GM23248 (cell line): Measurements from ENCODE around the gene AP1B1. TPM values are rescaled to one million over a fixed set of nuclear protein-coding genes. Genes with fewer than 3 reads are reported as not detected.
A peak's percentile ranks its signal among the peaks of the same experiment; 100 is the strongest.

ENCODE experiments used
- DNase-seq: peaks from one replicate; pipeline ENCODE4 v3.0.0-alpha.2; 2015
- H2AFZ ChIP-seq: fragments of 200-600 bp; sonication (generic); 2 replicates; pipeline ENCODE4 v1.6.1; 2016; ENCODE audit warnings: antibody characterized with exemption
- H3F3A ChIP-seq: fragments of 200-600 bp; sonication (generic); 2 replicates; pipeline ENCODE4 v1.6.1; 2016; ENCODE audit warnings: mild to moderate bottlenecking, antibody characterized with exemption, mixed run types; ENCODE audit not compliant: insufficient read depth
- H3K27ac ChIP-seq: fragments of 200-600 bp; sonication (generic); 2 replicates; pipeline ENCODE4 v1.5.1; 2016; ENCODE audit warnings: mild to moderate bottlenecking
- H3K27me3 ChIP-seq: fragments of 200-600 bp; sonication (generic); replicated peaks from 2 replicates; pipeline ENCODE4 v1.6.1; 2016; ENCODE audit warnings: mild to moderate bottlenecking; ENCODE audit not compliant: insufficient read depth
- H3K36me3 ChIP-seq: fragments of 200-600 bp; sonication (generic); 2 replicates; pipeline ENCODE4 v1.6.1; 2016; ENCODE audit warnings: low read depth, mild to moderate bottlenecking
- H3K4me1 ChIP-seq: fragments of 200-600 bp; sonication (generic); 2 replicates; pipeline ENCODE4 v1.6.1; 2016; ENCODE audit warnings: mild to moderate bottlenecking; ENCODE audit not compliant: insufficient read depth
- H3K4me2 ChIP-seq: fragments of 200-600 bp; sonication (generic); one replicate; pipeline ENCODE4 v1.6.1; 2016; ENCODE audit warnings: mild to moderate bottlenecking; ENCODE audit not compliant: unreplicated experiment
- H3K4me3 ChIP-seq: fragments of 200-600 bp; sonication (generic); 2 replicates; pipeline ENCODE4 v1.5.1; 2016; ENCODE audit warnings: mild to moderate bottlenecking
- H3K79me2 ChIP-seq: fragments of 200-600 bp; sonication (generic); 2 replicates; pipeline ENCODE4 v1.6.1; 2016; ENCODE audit warnings: mild to moderate bottlenecking; ENCODE audit not compliant: insufficient read depth
- H3K9ac ChIP-seq: fragments of 200-600 bp; sonication (generic); 2 replicates; pipeline ENCODE4 v1.6.1; 2016; ENCODE audit warnings: mild to moderate bottlenecking
- H3K9me2 ChIP-seq: fragments of 200-600 bp; sonication (generic); 2 replicates; pipeline ENCODE4 v1.6.1; 2016; ENCODE audit warnings: mixed run types, mild to moderate bottlenecking, moderate library complexity; ENCODE audit not compliant: insufficient read depth
- H3K9me3 ChIP-seq: fragments of 200-600 bp; sonication (generic); one replicate; pipeline ENCODE4 v1.6.1; 2017; ENCODE audit warnings: low read depth
- H4K20me1 ChIP-seq: fragments of 200-600 bp; sonication (generic); 2 replicates; pipeline ENCODE4 v1.6.0; 2016; ENCODE audit not compliant: insufficient read depth
- EZH2 ChIP-seq: fragments of 200-600 bp; sonication (generic); IDR thresholded peaks from 2 replicates; pipeline ENCODE4 v1.6.1; 2018; ENCODE audit warnings: antibody characterized with exemption, mild to moderate bottlenecking; ENCODE audit not compliant: insufficient read depth, poor library complexity, severe bottlenecking
- EZH2phosphoT487 ChIP-seq: fragments of 200-600 bp; sonication (generic); IDR thresholded peaks from 2 replicates; pipeline ENCODE4 v1.6.1; 2018; ENCODE audit warnings: antibody characterized with exemption, moderate library complexity, mild to moderate bottlenecking, low read depth; ENCODE audit not compliant: insufficient read depth
- WGBS, 2 experiments: methylation state at CpG; one replicate each; pipeline ENCODE4 v1.1.6; 2015 to 2017; ENCODE audit warnings: low lambda C conversion rate in 2 of 2, low coverage in 1 of 2; ENCODE audit errors: missing lambda C conversion rate in 2 of 2; 5-methylcytosine and 5-hydroxymethylcytosine counted together
- in situ Hi-C: fragments of 300-500 bp; cut with MboI; formaldehyde crosslinking; loops from 2 replicates; pipeline ENCODE4 v1.15.0; 2020
- polyA plus RNA-seq: library from polyadenylated mRNA; unstranded; fragments of >200 nt; fragmentation: Nextera tagmentation; extraction: Ambion mirVana; gene quantifications from 2 replicates; pipeline ENCODE4 v1.2.1, GENCODE V29; 2016
- total RNA-seq: library from RNA; depleted of rRNA; stranded (reverse); fragments of >200 nt; shearing (Covaris generic); gene quantifications from 2 replicates; pipeline ENCODE4 v1.2.3, GENCODE V29; 2014

The AP1B1 gene
- total and polyA plus RNA-seq, 2 experiments from 2014 or later, result 41.7 to 49.8 TPM

- Histone ChIP-seq H4K20me1 (no peaks in the 10 kb centered on the region), H3K36me3 (no peaks in the 10 kb centered on the region), H3F3A (no peaks in the 10 kb centered on the region; the same call in 1 of the 2 replicates), H3K9me2 (no peaks in the 10 kb centered on the region), H3K4me3 (no peak overlapping the region), H3K4me2 (no peak overlapping the region), H3K9me3 (no peaks in the 10 kb centered on the region), H3K4me1 (no peaks in the 10 kb centered on the region), H3K9ac (no peak overlapping the region), H3K27ac (no peak overlapping the region), H3K27me3 (peaks cover 26% of the 10 kb centered on the region), H3K79me2 (no peaks in the 10 kb centered on the region), H2AFZ (no peak overlapping the region)
- DNase-seq, result no peak
- in situ Hi-C loops, result no loop called here
- whole genome bisulfite sequencing, 2 experiments, result 88 to 92% methylated on average over 17 to 18 of the region's 18 CpGs
- TF ChIP-seq EZH2, result no peak
- no peak for TF ChIP-seq EZH2phosphoT487
These were observed 70.4 kb downstream of the AP1B1 start for GRCh38 chr22:29317827-29318454.

GRCh38 chr22:29316141-29316828 is 72.1 kb downstream of the AP1B1 start:
- Histone ChIP-seq H3K27me3 (peaks cover 26% of the 10 kb centered on the region), H3K27ac (no peak overlapping the region), H3K9me3 (no peaks in the 10 kb centered on the region), H3K9me2 (no peaks in the 10 kb centered on the region), H4K20me1 (no peaks in the 10 kb centered on the region), H3F3A (no peaks in the 10 kb centered on the region; the same call in 1 of the 2 replicates), H3K9ac (no peak overlapping the region), H3K4me3 (no peak overlapping the region), H3K79me2 (no peaks in the 10 kb centered on the region), H3K4me2 (no peak overlapping the region), H2AFZ (no peak overlapping the region), H3K4me1 (peaks cover 5% of the 10 kb centered on the region; the same call in 1 of the 2 replicates), H3K36me3 (no peaks in the 10 kb centered on the region)
- 62 to 66% methylated on average over 16 to 18 of the region's 18 CpGs for WGBS, 2 experiments
- in situ Hi-C loops, result no loop called here
- TF ChIP-seq EZH2, result no peak
- no peak for TF ChIP-seq EZH2phosphoT487
- no peak for DNase-seq

- peaks cover 26% of the 10 kb centered on the region for H3K27me3 ChIP-seq
- no peak within 1 kb of the TSS; the same call in 1 of the 2 replicates for H2AFZ ChIP-seq
- H3K9ac ChIP-seq, result no peak within 1 kb of the TSS
- H3K4me3 ChIP-seq, result peak within 1 kb of the TSS; percentile 38
- no peaks in the 10 kb centered on the region for H4K20me1 ChIP-seq
- peak within 1 kb of the TSS; percentile 43 for H3K4me2 ChIP-seq
- peak; percentile 43 for DNase-seq
- no peaks in the 10 kb centered on the region for H3K9me2 ChIP-seq
- TF ChIP-seq EZH2phosphoT487 (no peak), EZH2 (peak; percentile 66)
- in situ Hi-C loops, result no loop called here
- no peaks in the 10 kb centered on the region for H3K79me2 ChIP-seq
- H3K36me3 ChIP-seq, result no peaks in the 10 kb centered on the region
- H3F3A ChIP-seq, result no peaks in the 10 kb centered on the region; the same call in 1 of the 2 replicates
- H3K9me3 ChIP-seq, result no peaks in the 10 kb centered on the region
- no peak within 1 kb of the TSS for H3K27ac ChIP-seq
- peaks cover 10% of the 10 kb centered on the region for H3K4me1 ChIP-seq
- WGBS, 2 experiments, result 8 to 34% methylated on average over 21 to 102 of the region's 103 CpGs
These were observed 72.9 kb downstream of the AP1B1 start, which contains the start of gene RASL10A for GRCh38 chr22:29315286-29316140. Gene RASL10A, minus strand, starts transcription at chr22:29315697. Its CDS starts 451 bp downstream, at chr22:29315246.

GRCh38 chr22:29314537-29315285 is 73.7 kb downstream of the AP1B1 start:
- no peaks in the 10 kb centered on the region for H3K9me3 ChIP-seq
- H3K27ac ChIP-seq, result no peak overlapping the region
- no peak overlapping the region; the same call in 1 of the 2 replicates for H2AFZ ChIP-seq
- peak; percentile 36 for DNase-seq
- no peak overlapping the region for H3K9ac ChIP-seq
- H3K4me1 ChIP-seq, result peaks cover 10% of the 10 kb centered on the region
- in situ Hi-C loops, result no loop called here
- H3K79me2 ChIP-seq, result 0 out of 2 replicates have a peak, but pooled peaks cover 2% of the 10 kb centered on the region
- 3 to 4% methylated on average over 52 to 68 of the region's 69 CpGs for WGBS, 2 experiments
- no peaks in the 10 kb centered on the region; the same call in 1 of the 2 replicates for H3F3A ChIP-seq
- no peaks in the 10 kb centered on the region for H3K36me3 ChIP-seq
- H3K4me2 ChIP-seq, result peak overlapping the region; percentile 43
- H3K27me3 ChIP-seq, result peaks cover 26% of the 10 kb centered on the region
- peak overlapping the region; percentile 38 for H3K4me3 ChIP-seq
- no peaks in the 10 kb centered on the region for H3K9me2 ChIP-seq
- H4K20me1 ChIP-seq, result no peaks in the 10 kb centered on the region
- 0 out of 2 replicates have a peak, but pooled peaks have one; percentile 60 for TF ChIP-seq EZH2phosphoT487
- no peak for TF ChIP-seq EZH2
